Endothelial cell of umbilical vein (primary cell): ENCODE measurements around the gene IGHMBP2. TPM values are rescaled to one million over a fixed set of nuclear protein-coding genes. Genes with fewer than 3 reads are reported as not detected.

Source experiments
- BruUV-seq: library from RNA; stranded (reverse); fragments of 400-500 nt; replicated peaks from 2 replicates; lab custom pipeline; 2021; lab: Mats Ljungman, UMichigan
- CTCF ChIA-PET: fragments of 300-600, 350-600 bp; sonication (Branson Sonifier 250); formaldehyde crosslinking; loops from one replicate; lab custom pipeline; 2021; ENCODE audit warnings: antibody characterized with exemption, inconsistent platforms; lab: Charles Lee
- POLR2A ChIA-PET: fragments of 300-600, 350-600 bp; sonication (Branson Sonifier 250); formaldehyde crosslinking; loops from one replicate; lab custom pipeline; 2021; ENCODE audit warnings: antibody characterized with exemption, inconsistent platforms; lab: Charles Lee
- DNase-seq: peaks from one replicate; pipeline ENCODE4 v3.0.0-alpha.2; 2011; ENCODE audit warnings: low read depth, low spot score
- FAIRE-seq: peaks from 2 replicates; lab custom pipeline; 2011; peaks lifted over from hg19 to GRCh38; lab: Jason Lieb, UNC
- H2AFZ ChIP-seq: 2 replicates; pipeline ENCODE4 v1.6.0; 2012; ENCODE audit warnings: low read depth, low read length, control low read depth, inconsistent platforms
- H3K27ac ChIP-seq: 2 replicates; pipeline ENCODE4 v1.5.1; 2011; ENCODE audit warnings: low read depth, mild to moderate bottlenecking, control low read depth, low read length, moderate library complexity; ENCODE audit not compliant: insufficient read depth
- H3K27me3 ChIP-seq, 2 experiments: 2 replicates each; pipeline versions ENCODE4 v1.6.0 to v1.6.1; 2011; ENCODE audit warnings: low read length in 2 of 2, mixed read lengths in 1 of 2; ENCODE audit not compliant: control insufficient read depth in 2 of 2, insufficient read depth in 2 of 2
- H3K36me3 ChIP-seq, 2 experiments: 2 replicates in 1 of 2; 3 replicates in 1 of 2; pipeline ENCODE4 v1.5.1; 2011; ENCODE audit warnings: low read length in 2 of 2, mild to moderate bottlenecking in 1 of 2, moderate library complexity in 1 of 2; ENCODE audit not compliant: control insufficient read depth in 2 of 2, insufficient read depth in 2 of 2; ENCODE audit errors: extremely low read depth in 1 of 2
- H3K4me1 ChIP-seq: 3 replicates; pipeline ENCODE4 v1.5.1; 2011; ENCODE audit warnings: mild to moderate bottlenecking, low read length; ENCODE audit not compliant: control insufficient read depth, insufficient read depth; ENCODE audit errors: extremely low read depth
- H3K4me2 ChIP-seq: 2 replicates; pipeline ENCODE4 v1.6.1; 2011; ENCODE audit warnings: low read length, control low read depth, mixed read lengths; ENCODE audit not compliant: insufficient read depth
- H3K4me3 ChIP-seq, 3 experiments: fragments of 200-600 bp in 1 of 3; sonication (generic), shearing (Covaris generic) in 1 of 3; replicated peaks in 1 of 3; 2 replicates each; pipeline ENCODE4 v1.5.1; 2011 to 2016; ENCODE audit warnings: control low read depth in 3 of 3, low read length in 3 of 3, mild to moderate bottlenecking in 2 of 3, inconsistent platforms in 1 of 3, low read depth in 1 of 3, moderate library complexity in 1 of 3; ENCODE audit not compliant: insufficient read depth in 1 of 3
- H3K79me2 ChIP-seq: 2 replicates; pipeline ENCODE4 v1.6.0; 2012; ENCODE audit warnings: low read length, inconsistent platforms; ENCODE audit not compliant: control insufficient read depth, insufficient read depth
- H3K9ac ChIP-seq: replicated peaks from 2 replicates; pipeline ENCODE3; 2011; ENCODE audit warnings: low read length, control low read depth; ENCODE audit not compliant: insufficient read depth; ENCODE audit errors: extremely low read depth
- H3K9me1 ChIP-seq: replicated peaks from 3 replicates; pipeline ENCODE4 v1.6.0; 2011; ENCODE audit warnings: mild to moderate bottlenecking, low read length; ENCODE audit not compliant: control insufficient read depth, insufficient read depth; ENCODE audit errors: extremely low read depth
- H3K9me3 ChIP-seq: replicated peaks from 2 replicates; pipeline ENCODE4 v1.5.1; 2012; ENCODE audit warnings: low read length, inconsistent platforms; ENCODE audit not compliant: control insufficient read depth, insufficient read depth
- H4K20me1 ChIP-seq: replicated peaks from 2 replicates; pipeline ENCODE3; 2011; ENCODE audit warnings: mild to moderate bottlenecking, low read length; ENCODE audit not compliant: control insufficient read depth, insufficient read depth; ENCODE audit errors: extremely low read depth
- EZH2 ChIP-seq: IDR thresholded peaks from 2 replicates; pipeline ENCODE4 v1.6.1; 2012; ENCODE audit warnings: borderline replicate concordance, low read depth, mild to moderate bottlenecking, moderate library complexity, low read length, inconsistent platforms; ENCODE audit not compliant: severe bottlenecking
- FOS ChIP-seq: IDR thresholded peaks from 2 replicates; pipeline ENCODE4 v1.6.1; 2011; ENCODE audit warnings: mild to moderate bottlenecking, low read length, moderate library complexity, borderline replicate concordance; ENCODE audit not compliant: insufficient read depth
- GATA2 ChIP-seq: IDR thresholded peaks from 2 replicates; pipeline ENCODE4 v1.7.0; 2011; ENCODE audit warnings: low read depth, mild to moderate bottlenecking, moderate library complexity, mixed read lengths, low read length; ENCODE audit not compliant: insufficient read length, insufficient read depth
- JUN ChIP-seq: IDR thresholded peaks from 2 replicates; pipeline ENCODE4 v1.6.1; 2011; ENCODE audit warnings: borderline replicate concordance, low read depth; ENCODE audit not compliant: insufficient read length, insufficient read depth
- MYC ChIP-seq: IDR thresholded peaks from one replicate; pipeline ENCODE4 v1.6.1; 2011; ENCODE audit warnings: mild to moderate bottlenecking, low read depth, low read length
- POLR2A ChIP-seq: IDR thresholded peaks from 2 replicates; pipeline ENCODE4 v1.6.1; 2012; ENCODE audit warnings: low read depth, mild to moderate bottlenecking, control low read depth, low read length
- POLR2AphosphoS5 ChIP-seq: IDR thresholded peaks from 2 replicates; pipeline ENCODE4 v1.6.1; 2012; ENCODE audit warnings: low read depth, mild to moderate bottlenecking, control low read depth, low read length, moderate library complexity; ENCODE audit not compliant: insufficient read depth
- dilution Hi-C: fragments of 300-500 bp; cut with MboI; formaldehyde crosslinking; loops from one replicate; pipeline ENCODE4 v1.15.0; 2019; ENCODE audit warnings: low sequenced_read_pairs; ENCODE audit not compliant: extremely low pct_ligation_motif_present
- intact Hi-C: fragments of 100-400 bp; cut with micrococcal nuclease; formaldehyde crosslinking; loops from one replicate; pipeline ENCODE4 v1.10.0; 2022
- polyA plus RNA-seq, 4 experiments: library from polyadenylated mRNA; depleted of rRNA in 3 of 4; stranded (reverse) in 3 of 4; unstranded in 1 of 4; fragments of >200 nt; gene quantifications; 2 replicates each; pipeline versions ENCODE4 v1.2.1 to v1.2.3, GENCODE V29; 2011 to 2012; ENCODE audit warnings: missing spikeins in 1 of 4
- total RNA-seq: library from RNA; stranded (reverse); gene quantifications from 2 replicates; pipeline ENCODE4 v1.2.3, GENCODE V29; 2021
- TF ChIP-seq, protein P1 (sequence below): IDR thresholded peaks from 2 replicates; pipeline ENCODE4 v1.6.1; 2011; ENCODE audit not compliant: insufficient read depth, insufficient read length
- TF ChIP-seq, protein P2 (sequence below), 2 donors: IDR thresholded peaks; 1 replicate in 1 of 2; 2 replicates in 1 of 2; pipeline ENCODE4 v1.5.1; 2011; ENCODE audit warnings: low read length in 2 of 2, mild to moderate bottlenecking in 2 of 2, moderate library complexity in 2 of 2, control low read depth in 1 of 2, inconsistent platforms in 1 of 2, low read depth in 1 of 2; ENCODE audit not compliant: insufficient read depth in 1 of 2; ENCODE audit errors: extremely low read depth in 1 of 2

IGHMBP2 gene
- total and polyA plus RNA-seq, 2 donors (not counting 3 experiments of a cell fraction or from before 2014, with no cell fraction given) = 10.9 to 25.1 TPM

DNA sequence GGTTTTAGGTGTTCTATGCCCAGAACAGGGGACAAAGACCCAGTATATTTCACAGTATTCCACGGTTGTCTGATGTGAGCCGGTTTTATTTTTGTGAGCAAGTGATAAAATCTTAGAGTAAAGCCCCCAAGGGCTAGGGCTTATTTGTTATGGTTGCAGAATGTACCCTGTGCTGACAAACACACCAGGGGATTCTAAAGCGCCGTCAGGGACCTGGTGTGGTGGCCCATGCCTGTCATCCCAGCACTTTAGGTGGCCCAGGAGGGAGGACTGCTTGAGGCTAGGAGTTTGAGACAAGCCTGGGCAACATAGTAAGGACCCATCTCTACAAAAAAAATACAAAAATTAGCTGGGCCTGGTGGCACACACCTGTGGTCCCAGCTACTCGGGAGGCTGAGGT is 22.8 kb upstream of the IGHMBP2 start:
- Histone ChIP-seq H4K20me1 (no peaks in the 10 kb centered on the region), H3K79me2 (no peaks in the 10 kb centered on the region), H3K9ac (no peak overlapping the region), H3K9me3 (no peaks in the 10 kb centered on the region), H3K36me3 (no peaks in the 10 kb centered on the region), H3K9me1 (no peaks in the 10 kb centered on the region), H3K4me3 (no peak overlapping the region), H3K27ac (no peak overlapping the region), H3K4me2 (no peak overlapping the region), H2AFZ (no peak overlapping the region), H3K27me3 (no peaks in the 10 kb centered on the region), H3K4me1 (no peaks in the 10 kb centered on the region)
- no TSS peak for BruUV-seq
- DNase-seq = no peak
- POLR2A ChIA-PET = no interaction called here
- intact Hi-C loops (no loop called here), dilution Hi-C loops (no loop called here)
- no peak for FAIRE-seq
- TF ChIP-seq, protein P1, sequence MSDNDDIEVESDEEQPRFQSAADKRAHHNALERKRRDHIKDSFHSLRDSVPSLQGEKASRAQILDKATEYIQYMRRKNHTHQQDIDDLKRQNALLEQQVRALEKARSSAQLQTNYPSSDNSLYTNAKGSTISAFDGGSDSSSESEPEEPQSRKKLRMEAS = no peak
- TF ChIP-seq GATA2 = no peak
- CTCF ChIA-PET = no interaction called here

DNA sequence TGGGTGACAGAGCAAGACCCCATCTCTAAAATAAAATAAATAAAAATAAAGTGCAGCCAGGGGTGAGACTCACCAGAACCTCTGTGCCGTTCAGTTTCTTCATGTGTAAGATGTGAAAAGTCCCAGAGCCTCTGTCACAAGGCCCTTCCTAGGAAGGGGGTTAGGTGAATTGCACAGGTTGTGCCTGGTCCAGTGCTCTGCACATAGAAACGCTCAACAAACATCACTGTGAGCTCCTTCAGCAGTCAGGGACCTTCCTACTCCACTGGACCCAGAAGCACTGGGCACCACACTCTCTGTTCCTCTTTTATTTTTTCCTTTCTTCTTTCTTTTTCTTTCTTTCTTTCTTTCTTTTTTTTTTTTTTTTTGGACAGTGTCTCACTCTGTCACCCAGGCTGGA is 22.4 kb upstream of the IGHMBP2 start:
- Histone ChIP-seq H3K4me1 (no peaks in the 10 kb centered on the region), H3K4me3 (no peak overlapping the region), H2AFZ (no peak overlapping the region), H3K9ac (no peak overlapping the region), H3K79me2 (no peaks in the 10 kb centered on the region), H4K20me1 (no peaks in the 10 kb centered on the region), H3K4me2 (no peak overlapping the region), H3K36me3 (no peaks in the 10 kb centered on the region), H3K27me3 (no peaks in the 10 kb centered on the region), H3K9me1 (no peaks in the 10 kb centered on the region), H3K27ac (no peak overlapping the region), H3K9me3 (no peaks in the 10 kb centered on the region)
- CTCF ChIA-PET = no interaction called here
- FAIRE-seq = no peak
- no peak for DNase-seq
- POLR2A ChIA-PET = no interaction called here
- no TSS peak for BruUV-seq
- no peak for TF ChIP-seq POLR2A
- TF ChIP-seq, protein P1 = no peak
- no peak for TF ChIP-seq FOS
- TF ChIP-seq EZH2 = no peak
- no peak for TF ChIP-seq JUN
- no peak for TF ChIP-seq GATA2
- TF ChIP-seq, protein P2, sequence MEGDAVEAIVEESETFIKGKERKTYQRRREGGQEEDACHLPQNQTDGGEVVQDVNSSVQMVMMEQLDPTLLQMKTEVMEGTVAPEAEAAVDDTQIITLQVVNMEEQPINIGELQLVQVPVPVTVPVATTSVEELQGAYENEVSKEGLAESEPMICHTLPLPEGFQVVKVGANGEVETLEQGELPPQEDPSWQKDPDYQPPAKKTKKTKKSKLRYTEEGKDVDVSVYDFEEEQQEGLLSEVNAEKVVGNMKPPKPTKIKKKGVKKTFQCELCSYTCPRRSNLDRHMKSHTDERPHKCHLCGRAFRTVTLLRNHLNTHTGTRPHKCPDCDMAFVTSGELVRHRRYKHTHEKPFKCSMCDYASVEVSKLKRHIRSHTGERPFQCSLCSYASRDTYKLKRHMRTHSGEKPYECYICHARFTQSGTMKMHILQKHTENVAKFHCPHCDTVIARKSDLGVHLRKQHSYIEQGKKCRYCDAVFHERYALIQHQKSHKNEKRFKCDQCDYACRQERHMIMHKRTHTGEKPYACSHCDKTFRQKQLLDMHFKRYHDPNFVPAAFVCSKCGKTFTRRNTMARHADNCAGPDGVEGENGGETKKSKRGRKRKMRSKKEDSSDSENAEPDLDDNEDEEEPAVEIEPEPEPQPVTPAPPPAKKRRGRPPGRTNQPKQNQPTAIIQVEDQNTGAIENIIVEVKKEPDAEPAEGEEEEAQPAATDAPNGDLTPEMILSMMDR (IDR thresholded peaks at IDR 0.05; ENCODE audit: extremely low read depth in 1 of 2, insufficient read depth in 1 of 2, low read depth in 1 of 2, low read length in 2 of 2) = no peak
- no peak for TF ChIP-seq MYC
- TF ChIP-seq POLR2AphosphoS5 = no peak
- dilution Hi-C loops = no loop called here
- intact Hi-C loops = no loop called here
